ENCODE measurements around the gene CTDSP1.

GRCh38 chr2:218393750-218394290 is 5.8 kb upstream of the CTDSP1 start:
- TF ChIP-seq CTCF (IDR thresholded peaks at IDR 0.05; ENCODE audit: poor library complexity), result no peak
- TF ChIP-seq EZH2 (IDR thresholded peaks at IDR 0.05; ENCODE audit: borderline replicate concordance), result no peak
- TF ChIP-seq EZH2phosphoT487 (IDR thresholded peaks at IDR 0.05; ENCODE audit: low read depth, severe bottlenecking, unreplicated experiment), result no peak

All from hepatocyte (in vitro differentiated cells).